Measurements from ENCODE around the gene DNM1.

GRCh38 chr9:128226412-128226801 lies 23.2 kb downstream of the DNM1 start:
- TF ChIP-seq EZH2 (IDR thresholded peaks at IDR 0.05) (no peak), CTCF (IDR thresholded peaks at IDR 0.05) (no peak)

Data from neural progenitor cell (in vitro differentiated cells).